Effector CD8-positive, alpha-beta T cell (primary cell): ENCODE results near the gene CIPC.

Experiments used
- DNase-seq: peaks from one replicate; lab custom pipeline; 2025; lab: John Stamatoyannopoulos, UW
- total RNA-seq, 4 experiments: gene quantifications; one replicate each; lab custom pipeline; 2026; lab: John Stamatoyannopoulos, UW

Gene CIPC, protein sequence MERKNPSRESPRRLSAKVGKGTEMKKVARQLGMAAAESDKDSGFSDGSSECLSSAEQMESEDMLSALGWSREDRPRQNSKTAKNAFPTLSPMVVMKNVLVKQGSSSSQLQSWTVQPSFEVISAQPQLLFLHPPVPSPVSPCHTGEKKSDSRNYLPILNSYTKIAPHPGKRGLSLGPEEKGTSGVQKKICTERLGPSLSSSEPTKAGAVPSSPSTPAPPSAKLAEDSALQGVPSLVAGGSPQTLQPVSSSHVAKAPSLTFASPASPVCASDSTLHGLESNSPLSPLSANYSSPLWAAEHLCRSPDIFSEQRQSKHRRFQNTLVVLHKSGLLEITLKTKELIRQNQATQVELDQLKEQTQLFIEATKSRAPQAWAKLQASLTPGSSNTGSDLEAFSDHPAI
- 18.0 to 24.9 (median 19.6) reads per million in 4 experiments for total RNA-seq

DNA sequence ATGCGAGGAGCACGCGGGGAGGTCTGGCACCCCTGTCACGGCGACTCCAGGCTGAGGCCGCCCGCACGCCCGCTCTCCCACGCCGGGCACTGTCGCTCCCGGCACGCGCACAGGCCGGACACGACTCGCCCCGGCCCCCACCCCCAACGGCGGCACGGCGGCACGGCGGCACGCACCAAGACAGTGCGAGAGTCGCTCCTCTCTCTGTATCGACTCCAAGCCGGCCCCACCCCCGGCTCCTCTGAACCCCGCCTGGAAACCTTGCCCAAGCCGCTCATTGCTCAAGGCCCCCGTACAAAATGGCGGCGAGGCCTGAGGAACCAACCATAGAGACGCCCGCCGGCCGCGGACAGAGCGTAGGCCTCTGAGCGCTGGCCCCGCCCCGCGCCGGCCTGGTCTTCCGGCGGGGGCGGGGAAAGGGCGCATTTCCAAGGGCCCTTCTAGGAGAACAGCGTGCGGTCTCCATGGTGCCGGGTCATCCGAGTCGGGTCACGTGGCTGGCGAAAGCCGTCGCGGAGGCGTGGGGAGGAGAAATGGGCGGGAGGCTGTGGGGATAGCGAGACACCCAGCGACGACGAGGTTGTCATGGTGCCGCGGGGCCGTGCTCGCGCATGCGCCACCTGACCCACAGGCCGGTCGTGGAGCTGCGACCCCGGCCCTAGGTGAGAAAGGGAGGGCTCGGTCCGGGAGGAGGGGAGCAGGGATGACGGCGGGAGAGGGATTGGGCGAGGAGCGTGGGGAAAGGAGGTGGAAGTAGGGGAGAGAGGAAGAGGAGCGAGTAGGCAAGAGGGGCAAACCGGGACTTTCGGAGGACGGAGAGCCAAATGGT, at the start of gene CIPC:
Gene CIPC (plus strand): TSS at position 559 of the 829 bp plus-strand sequence. CDS start 7,451 bp downstream, outside the sequence.
- DNase-seq, result peak; percentile 97

DNA sequence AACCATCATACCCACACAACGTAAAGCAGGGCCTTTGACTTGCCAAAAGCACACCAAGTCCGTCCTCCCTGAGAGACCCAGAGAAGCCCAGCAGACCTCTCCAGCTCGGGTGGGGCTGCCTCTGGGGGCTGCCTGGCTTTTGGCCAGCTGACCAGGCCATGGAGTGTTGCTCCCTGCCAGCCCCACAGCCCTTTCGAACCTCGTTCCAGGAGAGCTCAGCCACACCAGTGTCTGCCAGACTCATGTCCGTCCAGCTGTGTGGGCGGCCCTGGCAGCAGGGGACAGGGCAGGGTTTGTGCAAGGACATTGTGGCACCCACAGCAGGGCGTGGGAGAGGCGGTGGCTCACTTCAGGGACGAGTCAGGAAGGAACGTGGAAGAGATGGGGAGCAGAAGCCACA, 46.9 kb upstream of the CIPC start:
- no peak for DNase-seq

DNA sequence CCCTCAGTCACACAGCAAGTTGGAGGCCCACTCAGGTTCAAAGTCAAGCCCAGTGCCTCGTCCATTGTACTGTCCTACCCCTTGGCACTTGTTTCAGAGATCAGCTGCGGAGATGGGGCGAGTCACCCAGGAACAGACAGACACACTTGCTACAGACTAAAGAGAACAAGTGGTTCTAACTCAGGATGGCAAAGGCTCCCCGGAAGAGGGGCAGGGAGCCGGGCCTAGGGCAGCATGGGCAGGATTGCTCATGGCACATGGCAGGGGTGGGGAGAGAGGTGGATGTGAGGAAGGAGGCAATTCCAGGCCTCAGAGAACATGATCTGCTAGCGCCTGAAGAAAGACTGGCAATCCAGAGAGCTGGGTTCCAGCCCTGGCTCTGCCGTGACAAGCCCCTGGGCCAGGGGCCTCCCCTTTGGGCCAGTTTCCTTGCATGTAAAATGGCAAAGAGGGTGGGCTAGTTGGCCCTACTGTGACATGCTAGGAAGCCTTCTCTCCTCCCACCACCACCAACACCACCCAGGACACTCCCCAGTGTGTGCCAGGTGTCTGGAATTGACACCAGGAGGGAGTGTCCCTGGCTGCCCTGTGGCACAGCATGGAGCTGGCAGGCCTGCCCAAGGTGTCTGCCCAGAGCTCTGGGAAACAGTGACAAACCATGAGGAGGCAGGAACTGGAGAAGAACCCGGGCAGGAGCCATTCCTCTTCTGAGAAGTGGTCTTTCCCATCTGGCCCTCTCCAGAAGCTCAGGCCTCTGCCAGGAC, 45.6 kb upstream of the CIPC start:
- no peak for DNase-seq

DNA sequence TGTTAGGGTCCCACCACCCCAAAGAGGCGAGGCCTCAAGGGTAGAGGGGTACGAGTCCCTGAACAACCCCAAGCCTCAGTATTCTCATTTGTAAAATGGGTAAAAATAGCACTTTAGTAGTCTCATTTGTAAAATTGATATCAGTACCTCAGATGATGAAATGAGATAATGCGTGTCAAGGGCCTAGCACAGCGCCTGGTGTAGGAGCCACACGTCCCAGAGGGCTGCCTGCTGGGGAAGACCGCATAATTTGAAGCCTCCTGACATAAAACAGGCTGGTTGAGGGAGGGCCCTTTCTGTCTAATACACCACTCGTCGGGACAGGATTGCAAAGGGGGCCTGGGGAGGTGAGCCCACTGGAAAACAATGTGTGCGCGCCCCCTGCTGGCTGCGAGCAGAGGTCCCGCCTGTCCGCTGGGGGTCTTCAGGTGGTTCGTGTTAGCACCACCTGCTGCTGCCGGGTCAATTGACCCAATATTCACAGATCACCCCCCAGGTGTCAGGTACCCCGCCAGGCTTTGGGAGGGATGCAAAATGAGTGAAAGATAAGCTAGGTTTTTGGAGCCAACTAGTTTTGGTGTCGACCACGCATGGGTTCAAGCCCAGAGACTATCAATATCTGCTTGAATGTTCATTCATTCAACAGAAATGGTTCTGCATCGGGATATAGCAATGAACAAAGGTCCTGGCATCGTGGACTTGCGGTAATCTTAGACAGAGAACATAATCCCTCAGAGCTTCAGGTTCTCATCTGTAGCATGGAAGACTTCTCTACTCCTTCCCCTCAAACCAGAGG, 44.8 kb upstream of the CIPC start:
- DNase-seq, result peak; percentile 80

DNA sequence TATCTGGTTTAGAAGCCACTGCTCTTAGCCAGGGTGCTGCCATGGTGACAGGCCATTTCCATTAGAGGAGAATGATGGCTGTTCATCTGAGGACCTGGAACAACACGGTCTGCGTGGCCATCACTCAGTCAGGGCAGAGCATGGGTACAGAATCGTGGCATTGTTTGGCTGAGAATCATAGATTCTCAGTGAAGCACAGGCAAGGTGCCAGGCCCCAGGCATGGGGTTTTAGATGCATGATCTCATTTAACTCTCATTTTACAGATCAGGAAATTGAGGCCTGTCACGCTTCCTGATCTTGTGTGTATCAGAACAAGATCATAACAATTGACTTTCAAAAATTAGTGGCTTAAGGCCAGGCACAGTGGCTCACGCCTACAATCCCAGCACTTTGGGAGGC, 42.8 kb upstream of the CIPC start:
- no peak for DNase-seq

DNA sequence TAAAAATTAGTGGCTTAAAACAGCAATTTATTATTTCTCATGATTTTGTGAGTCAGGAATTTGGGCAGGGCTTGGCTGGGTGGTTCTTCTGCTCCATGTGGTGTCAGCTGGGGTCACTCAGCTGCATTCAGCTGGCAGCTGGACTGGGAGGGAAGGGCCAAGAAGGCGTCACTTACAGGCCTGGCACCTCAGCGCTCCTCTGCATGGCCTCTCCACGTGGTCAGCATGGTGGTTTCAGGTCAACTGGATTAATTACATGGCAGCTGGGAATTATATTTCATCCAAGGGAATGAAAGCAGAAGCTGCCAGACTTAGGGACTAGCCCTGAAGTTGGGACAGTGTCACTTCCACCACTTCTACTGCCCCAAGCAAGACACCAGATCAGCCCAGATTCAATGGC, 42.1 kb upstream of the CIPC start:
- DNase-seq, result no peak

DNA sequence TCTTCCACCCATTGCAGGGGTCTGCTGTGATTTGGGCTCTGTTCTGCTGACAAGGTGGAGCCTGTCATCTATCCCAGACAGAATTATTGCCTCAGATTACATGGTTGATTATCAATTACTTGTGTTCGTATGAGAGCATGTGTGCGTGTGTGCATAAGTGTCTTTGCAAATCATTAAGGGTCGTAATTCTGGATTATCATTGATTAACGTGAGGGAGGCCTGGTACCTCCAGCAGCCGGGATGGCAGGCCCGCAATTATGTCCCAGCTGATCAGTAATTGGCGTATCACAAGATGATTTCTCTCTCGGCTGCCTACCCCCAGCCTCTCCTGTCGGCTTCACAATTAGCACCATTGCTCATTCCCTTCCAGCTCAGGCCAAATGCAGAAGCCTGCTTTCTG, 39.9 kb upstream of the CIPC start:
- DNase-seq, result no peak

DNA sequence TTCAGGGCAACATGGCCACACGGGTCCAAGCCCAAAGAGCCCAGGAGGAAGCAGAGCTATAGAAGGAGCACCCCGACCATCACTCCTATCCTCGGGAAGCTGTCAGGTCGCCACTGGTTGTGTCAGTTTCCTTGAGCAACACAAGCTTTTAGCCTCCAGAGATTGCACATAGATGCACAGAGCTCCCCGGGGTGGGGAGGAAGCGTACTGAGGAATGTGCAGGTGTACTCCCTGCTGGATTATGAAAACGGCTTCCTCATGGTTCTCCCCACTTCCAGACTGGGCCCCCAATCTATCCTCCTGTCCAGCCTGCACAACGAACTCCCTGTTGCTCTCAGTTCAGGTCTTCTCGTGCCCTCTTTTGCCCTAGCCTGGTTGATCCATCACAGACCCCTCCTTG, 39.3 kb upstream of the CIPC start:
- no peak for DNase-seq

DNA sequence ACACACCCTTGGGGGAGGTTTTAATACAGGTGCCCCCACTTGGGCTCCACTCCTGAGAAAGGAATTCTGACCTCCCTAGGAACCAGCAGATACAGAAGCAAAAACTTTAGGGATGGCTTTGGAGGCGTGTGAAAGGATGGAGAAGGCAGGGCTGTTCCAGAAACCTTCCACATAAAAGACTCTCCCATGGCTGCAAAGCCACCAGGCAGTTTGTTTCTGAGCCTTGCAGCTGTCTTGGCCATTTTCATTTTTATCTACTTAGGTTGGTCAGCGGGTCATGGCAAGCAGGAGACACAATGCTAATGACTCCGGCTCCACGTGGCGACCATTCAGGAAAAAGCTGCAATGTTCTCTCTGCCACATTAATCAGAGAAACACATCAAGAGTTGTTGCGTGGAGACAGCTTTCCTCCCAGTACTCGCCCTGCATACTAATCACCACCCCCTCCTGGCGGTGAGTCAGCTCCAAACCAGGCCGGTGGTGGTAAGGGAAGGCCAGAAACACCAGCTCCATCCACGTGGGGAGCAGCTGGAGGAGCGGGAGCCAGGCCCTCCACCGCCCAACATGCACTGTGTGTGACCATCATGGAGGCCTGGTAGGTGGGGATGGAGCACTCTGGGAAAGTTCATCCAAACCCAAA, 38.7 kb upstream of the CIPC start:
- DNase-seq, result no peak

DNA sequence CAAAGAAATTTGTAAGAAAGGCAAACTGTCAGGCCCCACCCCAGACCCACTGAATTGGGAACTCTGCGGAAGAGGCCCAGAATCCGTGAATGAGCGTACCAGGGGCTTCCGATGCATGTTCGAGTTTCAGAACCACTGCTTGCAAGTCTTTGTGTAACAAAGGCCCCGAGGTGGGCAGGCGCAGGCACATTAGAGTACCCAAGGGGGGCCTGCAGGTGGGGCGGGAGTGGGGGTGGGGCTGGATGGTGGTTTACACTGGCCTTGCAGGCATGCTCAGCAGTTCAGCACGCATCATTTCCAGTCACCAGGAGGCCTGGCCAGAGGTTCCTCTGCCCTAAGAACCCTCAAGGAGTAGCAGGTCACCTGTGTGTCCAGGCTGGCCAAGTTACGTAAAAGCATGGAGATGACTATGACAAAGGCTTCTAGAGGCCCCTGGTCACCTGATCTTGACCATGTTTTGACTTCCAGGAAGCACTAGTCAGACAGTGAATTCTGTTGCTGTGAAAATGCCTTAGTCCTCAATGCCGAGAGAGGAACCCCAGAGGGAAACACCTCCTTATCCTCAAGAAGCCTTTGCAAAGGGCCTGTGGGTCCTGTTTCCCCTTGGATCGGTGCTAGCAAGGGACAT, 36.3 kb upstream of the CIPC start:
- no peak for DNase-seq

DNA sequence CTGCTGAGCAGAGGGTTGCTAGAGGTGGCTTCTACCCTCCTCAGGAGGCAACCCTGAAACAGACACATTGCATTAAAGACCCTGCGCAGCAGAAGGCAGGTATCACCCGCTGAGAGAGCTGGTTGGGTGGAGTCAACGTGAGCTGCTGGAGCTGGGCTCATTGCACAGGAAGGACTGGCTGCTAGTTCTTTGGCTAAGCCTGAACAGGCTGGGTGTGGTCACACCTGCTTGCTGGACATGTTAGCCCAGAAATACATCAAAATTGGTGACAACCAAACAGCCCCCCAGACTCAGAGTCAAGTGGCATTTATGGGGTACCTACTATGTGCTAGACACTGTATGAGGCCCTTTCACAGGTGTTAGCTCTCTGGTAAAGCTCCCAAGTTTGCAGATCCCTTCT, 35.8 kb upstream of the CIPC start:
- DNase-seq, result no peak

DNA sequence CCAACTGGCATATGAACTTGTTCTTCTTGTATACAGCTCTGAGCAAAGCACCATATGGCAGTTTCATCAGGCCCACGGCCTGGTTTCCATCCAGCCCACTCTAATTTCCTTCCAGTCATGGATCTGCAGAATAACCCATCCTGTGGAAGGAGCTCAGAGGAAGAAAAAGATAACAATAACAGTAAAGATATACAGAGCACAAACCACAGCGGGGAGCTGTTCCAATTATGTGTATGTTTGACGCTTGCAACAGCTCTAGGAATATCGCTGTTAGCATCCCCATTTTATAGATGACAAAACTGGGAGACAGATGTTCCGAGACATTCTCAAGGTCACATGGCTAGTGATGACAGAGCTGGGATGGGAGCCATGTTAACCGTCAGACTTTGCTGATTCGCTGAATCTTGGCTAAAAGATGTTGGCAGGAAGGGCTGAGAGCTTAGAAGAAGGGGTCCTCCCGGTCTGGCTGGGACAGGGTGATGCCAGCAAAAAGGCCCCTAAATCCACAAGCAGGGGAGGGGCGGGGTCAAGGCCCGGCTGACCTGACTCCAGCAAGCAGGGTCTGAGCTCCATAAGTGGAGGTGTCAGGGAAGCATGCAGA, 34.4 kb upstream of the CIPC start:
- no peak for DNase-seq

DNA sequence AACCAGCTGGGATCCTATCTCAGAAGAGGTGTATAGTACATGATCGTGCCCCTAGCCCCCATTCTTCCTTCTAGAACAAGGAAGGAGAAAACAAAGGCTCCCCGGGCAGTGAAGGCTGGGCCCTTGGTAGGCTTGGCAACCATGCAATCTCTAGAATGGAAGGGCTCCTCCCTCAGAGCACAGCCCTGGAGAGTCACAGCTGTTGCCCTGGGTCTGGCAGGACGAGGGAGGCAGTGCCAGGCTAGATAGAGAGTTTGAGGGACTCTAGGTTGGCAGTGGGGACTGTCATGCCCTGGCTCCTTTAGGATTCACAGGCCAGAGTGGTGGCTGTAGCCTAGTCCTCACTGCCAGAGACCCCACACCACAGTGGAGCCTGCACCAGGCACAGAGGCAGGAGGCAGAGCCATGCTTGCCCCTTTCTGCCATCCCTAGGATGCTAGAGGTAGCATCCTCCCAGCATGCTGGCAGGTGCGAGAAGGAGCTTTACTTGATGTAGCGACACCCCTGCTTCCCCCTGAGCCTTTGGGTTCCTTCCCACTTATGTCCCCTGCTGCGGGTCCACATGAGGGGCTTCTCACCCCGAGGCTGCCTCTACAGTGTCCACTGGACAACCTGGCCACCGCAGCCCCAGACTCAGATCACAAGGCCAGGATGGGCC, 33.4 kb upstream of the CIPC start:
- DNase-seq, result no peak

DNA sequence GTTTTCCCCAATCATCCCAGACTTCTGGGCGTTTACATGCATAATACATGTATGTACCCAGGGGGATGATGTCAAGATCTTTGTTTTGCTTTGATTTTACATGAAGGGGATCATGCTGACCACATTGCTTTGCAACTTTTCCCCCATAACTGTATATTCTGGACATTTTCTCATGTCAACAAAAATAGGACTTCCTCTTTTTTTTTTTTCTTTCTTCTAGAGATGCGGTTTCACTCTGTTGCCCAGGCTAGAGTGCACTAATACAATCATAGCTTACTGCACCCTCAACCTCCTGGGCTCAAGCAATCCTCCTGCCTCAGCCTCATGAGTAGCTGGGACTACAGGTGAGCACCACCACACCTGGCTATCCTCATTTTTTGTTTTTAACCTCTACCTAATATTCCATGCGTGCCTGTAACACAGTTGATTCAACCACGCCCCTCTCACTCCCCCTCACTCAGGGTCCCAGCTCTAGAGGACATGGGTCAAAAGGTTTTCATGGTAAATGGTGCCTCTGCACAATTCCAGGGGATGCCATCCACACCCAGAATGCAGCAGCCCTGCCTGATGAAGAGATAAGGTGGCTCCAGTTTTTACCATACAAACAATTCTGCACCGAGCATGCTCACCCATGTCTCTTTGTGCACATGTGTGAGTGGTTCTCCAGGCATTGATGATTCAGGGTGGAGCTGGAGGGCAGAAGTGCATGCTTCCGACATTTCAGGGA, 32.0 kb upstream of the CIPC start:
- DNase-seq, result no peak

DNA sequence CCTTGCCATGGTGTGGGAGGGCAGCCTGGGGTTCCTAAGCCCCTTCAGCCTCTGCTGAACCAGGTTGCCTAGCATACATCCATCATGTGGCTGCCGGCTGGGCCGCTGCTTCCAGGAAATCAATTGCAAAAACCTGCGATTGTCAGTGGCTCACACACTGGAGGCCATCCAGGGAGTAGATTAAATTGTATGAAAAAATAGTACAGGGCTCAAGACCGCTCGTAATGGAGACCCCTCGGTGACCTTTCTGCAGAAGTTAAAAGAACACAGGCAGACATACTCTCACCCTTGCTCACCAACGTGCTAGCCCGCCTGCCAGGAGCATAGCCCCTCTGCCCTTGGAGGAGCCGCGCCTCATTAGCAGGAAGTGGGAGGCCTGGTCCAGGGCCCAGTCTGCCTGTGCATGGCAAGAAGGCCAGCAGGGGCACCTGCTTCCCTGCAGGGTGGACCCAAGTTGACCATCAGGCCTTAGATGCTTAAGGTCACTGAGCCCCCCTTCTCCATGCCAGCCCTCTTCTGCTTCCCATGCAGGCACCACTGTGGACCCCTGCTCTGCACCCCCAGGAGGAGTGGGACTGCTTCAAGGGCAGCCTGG, 31.4 kb upstream of the CIPC start:
- DNase-seq, result no peak

DNA sequence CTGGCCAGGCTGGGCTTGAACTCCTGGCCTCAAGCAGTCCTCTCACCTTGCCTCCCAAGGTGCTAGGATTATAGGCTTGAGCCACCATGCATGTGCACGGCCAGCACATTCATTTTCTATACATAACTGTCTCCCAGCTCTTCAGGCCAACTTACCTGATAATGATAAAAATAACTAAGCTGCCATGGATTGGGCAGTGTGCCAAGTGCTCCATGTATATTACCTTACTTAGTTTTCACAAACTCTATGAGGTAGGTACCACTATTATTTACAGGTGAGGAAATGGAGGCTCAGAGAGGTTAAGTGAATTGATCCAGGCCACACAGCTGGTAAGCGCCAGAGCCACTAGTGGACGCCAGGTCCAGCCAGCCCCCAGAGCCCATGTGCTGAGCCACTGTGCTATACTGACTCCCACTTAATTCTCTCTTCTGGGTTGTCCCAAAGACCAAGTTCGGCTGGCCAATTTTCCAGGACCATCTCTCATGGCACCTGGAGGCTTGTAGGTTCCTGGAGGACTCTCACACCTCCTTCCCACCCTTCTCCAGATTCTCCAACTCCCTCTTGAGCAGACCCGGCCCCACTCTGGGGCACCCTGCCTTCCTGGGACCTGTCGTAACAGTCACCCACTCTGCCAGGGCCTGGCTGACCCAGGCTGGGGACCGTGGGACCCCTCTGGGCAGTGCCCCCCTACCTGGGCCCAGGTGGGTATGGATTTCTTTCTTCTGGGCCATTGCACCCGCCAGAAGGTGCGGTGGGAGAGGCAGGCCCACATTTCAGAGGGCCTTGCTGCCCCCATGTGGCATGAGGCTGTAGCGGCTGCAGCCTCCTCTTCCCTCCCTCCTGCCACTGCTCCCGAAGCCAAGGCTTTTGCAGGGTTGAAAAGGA, 30.2 kb upstream of the CIPC start:
- DNase-seq, result peak; percentile 22

DNA sequence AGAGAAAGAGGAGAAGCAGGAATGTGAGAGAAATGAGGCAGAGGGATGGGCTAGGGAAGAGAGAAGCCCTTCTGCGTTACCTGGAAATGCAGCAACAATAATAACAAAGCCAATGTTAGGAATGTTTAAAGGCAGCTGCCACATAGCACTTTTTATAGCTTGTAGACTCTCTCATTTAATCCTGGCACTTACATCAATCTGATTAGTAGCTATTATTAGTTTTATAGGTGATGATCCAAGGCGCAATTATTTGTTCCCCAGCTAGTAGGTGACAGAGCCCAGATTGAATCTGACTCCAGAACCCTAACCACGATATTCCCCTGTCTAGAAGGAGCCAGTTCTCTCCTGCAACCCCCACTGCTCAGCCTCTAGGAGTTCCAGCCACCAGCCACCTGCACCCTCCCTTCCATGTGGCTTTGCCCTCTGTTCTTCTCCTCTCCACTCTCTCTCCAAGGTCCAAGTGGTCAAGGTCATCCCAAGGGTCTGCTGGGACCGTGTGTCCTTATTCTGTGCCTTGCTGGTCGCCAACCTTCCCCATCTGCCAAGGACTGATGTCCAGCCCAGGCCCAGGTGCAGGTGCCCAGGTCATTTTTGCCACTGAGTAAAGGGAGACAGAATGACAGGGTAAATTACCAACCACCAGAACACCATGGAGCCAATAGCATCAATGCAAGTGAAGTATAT, 29.4 kb upstream of the CIPC start:
- no peak for DNase-seq
